IMR-90 (cell line): ENCODE results near the gene CSF2RB. TPM values are rescaled to one million over a fixed set of nuclear protein-coding genes. Genes with fewer than 3 reads are reported as not detected.

Experiments used
- ATAC-seq: fragments of 200-7000 bp; cut with Tn5 transposase; 2 replicates; pipeline ENCODE4 v1.9.1; 2020; ENCODE audit warnings: low read depth, mild to moderate bottlenecking, moderate library complexity
- BruUV-seq: library from RNA; stranded (reverse); fragments of 400-500 nt; replicated peaks from 2 replicates; lab custom pipeline; 2021; lab: Mats Ljungman, UMichigan
- CTCF ChIA-PET: fragments of 300-600 bp; formaldehyde crosslinking; extraction: SDS; loops from one replicate; lab custom pipeline; 2021; ENCODE audit warnings: antibody characterized with exemption; lab: Yijun Ruan, JAX
- POLR2A ChIA-PET: fragments of 300-600 bp; sonication (Branson Sonifier 250); formaldehyde crosslinking; loops from one replicate; lab custom pipeline; 2022; ENCODE audit warnings: antibody characterized with exemption; ENCODE audit not compliant: unreplicated experiment; lab: Charles Lee
- DNase-seq: peaks from one replicate; pipeline ENCODE4 v3.0.0; 2013
- H2AFZ ChIP-seq: replicated peaks from 2 replicates; pipeline ENCODE3; 2013; ENCODE audit warnings: low read length, mild to moderate bottlenecking; ENCODE audit not compliant: poor library complexity
- H2AK5ac ChIP-seq: 2 replicates; pipeline ENCODE4 v1.6.1; 2013; ENCODE audit warnings: low read depth, low read length, inconsistent platforms
- H2AK9ac ChIP-seq: replicated peaks from 2 replicates; pipeline ENCODE3; 2013; ENCODE audit warnings: mild to moderate bottlenecking, low read depth, low read length, moderate library complexity; ENCODE audit not compliant: poor library complexity
- H2BK120ac ChIP-seq: 2 replicates; pipeline ENCODE4 v1.6.1; 2013; ENCODE audit warnings: low read depth, low read length, inconsistent platforms
- H2BK15ac ChIP-seq: 3 replicates; pipeline ENCODE4 v1.6.1; 2013; ENCODE audit warnings: low read depth, low read length, inconsistent platforms
- H2BK20ac ChIP-seq: 2 replicates; pipeline ENCODE4 v1.6.1; 2013; ENCODE audit warnings: low read depth, mild to moderate bottlenecking, inconsistent platforms, low read length, moderate library complexity
- H2BK5ac ChIP-seq: 2 replicates; pipeline ENCODE4 v1.6.1; 2013; ENCODE audit warnings: mild to moderate bottlenecking, low read depth, low read length, inconsistent platforms; ENCODE audit not compliant: poor library complexity, severe bottlenecking
- H3K14ac ChIP-seq: replicated peaks from 2 replicates; pipeline ENCODE4 v1.6.1; 2013; ENCODE audit warnings: low read depth, low read length, inconsistent platforms
- H3K18ac ChIP-seq: 2 replicates; pipeline ENCODE4 v1.6.1; 2013; ENCODE audit warnings: low read depth, low read length, control low read depth
- H3K23ac ChIP-seq: 2 replicates; pipeline ENCODE4 v1.6.1; 2013; ENCODE audit warnings: low read depth, low read length, inconsistent platforms
- H3K27ac ChIP-seq: 2 replicates; pipeline ENCODE4 v1.5.1; 2013; ENCODE audit warnings: mild to moderate bottlenecking, control low read depth, low read length; ENCODE audit not compliant: insufficient read depth
- H3K27me3 ChIP-seq: 2 replicates; pipeline ENCODE4 v1.6.1; 2013; ENCODE audit warnings: low read length; ENCODE audit not compliant: control insufficient read depth, insufficient read depth
- H3K36me3 ChIP-seq: 2 replicates; pipeline ENCODE4 v1.6.1; 2013; ENCODE audit warnings: low read length, mixed read lengths; ENCODE audit not compliant: control insufficient read depth, insufficient read depth
- H3K4ac ChIP-seq: 2 replicates; pipeline ENCODE4 v1.6.1; 2013; ENCODE audit warnings: low read depth, low read length, inconsistent platforms
- H3K4me1 ChIP-seq: 2 replicates; pipeline ENCODE4 v1.6.1; 2013; ENCODE audit warnings: low read length, mixed read lengths; ENCODE audit not compliant: control insufficient read depth, insufficient read depth
- H3K4me2 ChIP-seq: 2 replicates; pipeline ENCODE4 v1.6.1; 2013; ENCODE audit warnings: low read depth, mild to moderate bottlenecking, control low read depth, low read length, moderate library complexity
- H3K4me3 ChIP-seq: 2 replicates; pipeline ENCODE4 v1.5.1; 2013; ENCODE audit warnings: low read depth, mild to moderate bottlenecking, control low read depth, low read length, moderate library complexity; ENCODE audit not compliant: insufficient read depth
- H3K56ac ChIP-seq: 2 replicates; pipeline ENCODE4 v1.6.1; 2013; ENCODE audit warnings: low read length, inconsistent platforms; ENCODE audit not compliant: insufficient read depth; ENCODE audit errors: extremely low read depth
- H3K79me1 ChIP-seq, 2 experiments: 2 replicates each; pipeline ENCODE4 v1.6.1; 2013; ENCODE audit warnings: low read length in 2 of 2, inconsistent platforms in 1 of 2, low read depth in 1 of 2
- H3K9ac ChIP-seq: 2 replicates; pipeline ENCODE4 v1.6.1; 2013; ENCODE audit warnings: low read depth, low read length, control low read depth
- H3K9me1 ChIP-seq: 2 replicates; pipeline ENCODE4 v1.6.1; 2013; ENCODE audit warnings: low read length, inconsistent platforms; ENCODE audit not compliant: insufficient read depth
- H3K9me3 ChIP-seq: 2 replicates; pipeline ENCODE4 v1.6.1; 2013; ENCODE audit warnings: low read length; ENCODE audit not compliant: control insufficient read depth, insufficient read depth
- H4K20me1 ChIP-seq: 2 replicates; pipeline ENCODE4 v1.6.1; 2013; ENCODE audit warnings: low read length, inconsistent platforms; ENCODE audit not compliant: insufficient read depth
- H4K5ac ChIP-seq: 2 replicates; pipeline ENCODE4 v1.6.1; 2013; ENCODE audit warnings: mild to moderate bottlenecking, low read depth, low read length, control low read depth
- H4K8ac ChIP-seq, 2 experiments: 2 replicates each; pipeline ENCODE4 v1.6.1; 2013; ENCODE audit warnings: low read depth in 2 of 2, low read length in 2 of 2, control low read depth in 1 of 2, inconsistent platforms in 1 of 2
- H4K91ac ChIP-seq: 2 replicates; pipeline ENCODE4 v1.6.1; 2013; ENCODE audit warnings: low read depth, low read length, inconsistent platforms; ENCODE audit not compliant: insufficient read depth
- BHLHE40 ChIP-seq: fragments of 150-350 bp; IDR thresholded peaks from 2 replicates; pipeline ENCODE4 v1.6.1; 2016; ENCODE audit warnings: mild to moderate bottlenecking, low read depth, low read length
- CEBPB ChIP-seq: IDR thresholded peaks from 2 replicates; pipeline ENCODE4 v1.6.1; 2012; ENCODE audit warnings: low read depth, low read length, improper control_type of control experiment
- CHD1 ChIP-seq: IDR thresholded peaks from 2 replicates; pipeline ENCODE4 v1.6.1; 2012; ENCODE audit warnings: low read depth, low read length, improper control_type of control experiment
- CTCF ChIP-seq: conservative IDR thresholded peaks from 2 replicates; pipeline ENCODE4 v1.5.1; 2012; ENCODE audit warnings: mild to moderate bottlenecking, low read depth, low read length, improper control_type of control experiment
- FOS ChIP-seq: fragments of 150-350 bp; IDR thresholded peaks from 2 replicates; pipeline ENCODE4 v1.6.1; 2016; ENCODE audit warnings: low read depth, low read length
- MAFK ChIP-seq: IDR thresholded peaks from 2 replicates; pipeline ENCODE4 v1.6.1; 2012; ENCODE audit warnings: low read depth, low read length, improper control_type of control experiment
- MAZ ChIP-seq: IDR thresholded peaks from 2 replicates; pipeline ENCODE4 v1.6.1; 2012; ENCODE audit warnings: low read depth, mild to moderate bottlenecking, low read length, improper control_type of control experiment, moderate library complexity, borderline replicate concordance
- MXI1 ChIP-seq: IDR thresholded peaks from 2 replicates; pipeline ENCODE4 v1.6.1; 2012; ENCODE audit warnings: low read depth, mild to moderate bottlenecking, low read length, moderate library complexity, borderline replicate concordance
- NFE2L2 ChIP-seq: fragments of 150-350 bp; IDR thresholded peaks from 2 replicates; pipeline ENCODE4 v1.6.1; 2016; ENCODE audit warnings: low read depth, mild to moderate bottlenecking, low read length
- RCOR1 ChIP-seq: IDR thresholded peaks from 2 replicates; pipeline ENCODE4 v1.6.1; 2012; ENCODE audit warnings: mild to moderate bottlenecking, low read length, improper control_type of control experiment; ENCODE audit not compliant: insufficient replicate concordance
- RFX5 ChIP-seq: IDR thresholded peaks from 2 replicates; pipeline ENCODE4 v1.8.0; 2012; ENCODE audit warnings: low read depth, mild to moderate bottlenecking, low read length, moderate library complexity
- SMC3 ChIP-seq: fragments of 150-350 bp; IDR thresholded peaks from 2 replicates; pipeline ENCODE4 v1.6.1; 2016; ENCODE audit warnings: low read depth, mild to moderate bottlenecking, antibody characterized with exemption, low read length, moderate library complexity
- WGBS, 2 experiments: methylation state at CpG; one replicate each; pipeline versions ENCODE4 v1.1.5 to v1.1.7; 2013; ENCODE audit warnings: missing lambda C conversion rate in 2 of 2; ENCODE audit not compliant: insufficient read length in 1 of 2; ENCODE audit errors: extremely low coverage in 2 of 2; 5-methylcytosine and 5-hydroxymethylcytosine counted together
- dilution Hi-C: fragments of 300-500 bp; cut with HindIII; formaldehyde crosslinking; loops from one replicate; pipeline ENCODE4 v1.14.3; 2018; ENCODE audit warnings: low sequenced_read_pairs; ENCODE audit not compliant: unreplicated experiment
- in situ Hi-C: fragments of 300-500 bp; cut with MboI; formaldehyde crosslinking; loops from 3 replicates; pipeline ENCODE4 v1.14.3; 2019; ENCODE audit warnings: low sequenced_read_pairs, inconsistent platforms, mixed read lengths
- intact Hi-C: fragments of 100-400 bp; cut with micrococcal nuclease; formaldehyde crosslinking; loops from 2 replicates; pipeline ENCODE4 v1.10.0; 2022
- polyA plus RNA-seq, 3 experiments: library from polyadenylated mRNA; depleted of rRNA; stranded (reverse); fragments of >200 nt; gene quantifications; 2 replicates each; pipeline ENCODE4 v1.2.3, GENCODE V29; 2012; ENCODE audit warnings: low replicate concordance in 1 of 3
- total RNA-seq: library from RNA; depleted of rRNA; stranded (reverse); fragments of >200 nt; gene quantifications from 2 replicates; pipeline ENCODE4 v1.2.3, GENCODE V29; 2012

Gene CSF2RB
- total and polyA plus RNA-seq, 2 of the 4 experiments (the other 2 are of a cell fraction), result not detected

DNA sequence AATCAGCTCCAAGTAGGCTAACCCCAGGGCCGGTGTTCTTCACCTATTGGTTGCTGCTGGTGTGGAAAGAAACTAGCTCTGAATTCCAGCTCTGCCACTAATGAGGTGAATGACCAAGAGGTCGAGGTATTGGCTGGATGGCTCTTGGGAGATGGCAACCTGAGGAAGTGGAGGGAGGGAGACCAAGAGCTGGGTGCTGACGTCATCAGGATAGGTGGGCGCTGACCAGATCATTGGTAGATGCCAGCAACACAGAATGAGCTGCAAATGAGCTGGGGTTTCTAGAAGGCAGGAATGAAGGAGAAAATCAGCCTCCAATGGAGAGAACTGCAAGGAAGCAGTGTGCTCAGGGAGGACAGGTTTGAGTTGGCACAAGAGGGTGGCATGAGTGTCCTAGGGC, 14.7 kb upstream of the CSF2RB start:
- CTCF ChIA-PET, result no interaction called here
- H3K4me2 ChIP-seq, result no peak overlapping the region
- peaks cover 27% of the 10 kb centered on the region for H3K27me3 ChIP-seq
- no peak overlapping the region for H2BK20ac ChIP-seq
- no peak overlapping the region for H3K56ac ChIP-seq
- no peak overlapping the region for H3K18ac ChIP-seq
- H3K9ac ChIP-seq, result no peak overlapping the region
- no peak overlapping the region for H2AK9ac ChIP-seq
- no peak overlapping the region for H2AK5ac ChIP-seq
- 0 out of 2 replicates have a peak, but pooled peaks cover 2% of the 10 kb centered on the region for H3K9me3 ChIP-seq
- no peaks in the 10 kb centered on the region for H3K79me1 ChIP-seq
- no peaks in the 10 kb centered on the region for H3K4me1 ChIP-seq
- no peak overlapping the region for H2BK120ac ChIP-seq
- no peaks in the 10 kb centered on the region for H3K9me1 ChIP-seq
- ATAC-seq, result no peak
- H4K5ac ChIP-seq, result no peak overlapping the region
- no peaks in the 10 kb centered on the region for H4K20me1 ChIP-seq
- no peak overlapping the region for H3K4me3 ChIP-seq
- in situ Hi-C loops (no loop called here), dilution Hi-C loops (no loop called here), intact Hi-C loops (no loop called here)
- WGBS, 2 experiments, result 0% methylated on average over 1 of the region's 4 CpGs; no CpG with 5 or more reads in 1 of the 2 experiments
- no peak for TF ChIP-seq SMC3
- TF ChIP-seq FOS, result no peak
- no peak for TF ChIP-seq MAZ
- TF ChIP-seq RFX5, result no peak
- no peak for TF ChIP-seq MXI1
- TF ChIP-seq BHLHE40, result no peak
- no peak for TF ChIP-seq CEBPB
- no peak for TF ChIP-seq NFE2L2
- TF ChIP-seq RCOR1, result no peak
- no peak for TF ChIP-seq CHD1
- no peak for TF ChIP-seq CTCF
- TF ChIP-seq MAFK, result no peak
- no peak overlapping the region for H2BK15ac ChIP-seq
- no peak overlapping the region for H2BK5ac ChIP-seq
- no TSS peak for BruUV-seq
- POLR2A ChIA-PET, result no interaction called here
- H4K8ac ChIP-seq, result no peak overlapping the region
- H3K14ac ChIP-seq, result no peak overlapping the region
- no peak overlapping the region for H3K4ac ChIP-seq
- no peak overlapping the region for H2AFZ ChIP-seq
- no peaks in the 10 kb centered on the region for H3K36me3 ChIP-seq
- no peak overlapping the region for H4K91ac ChIP-seq
- no peak overlapping the region for H3K23ac ChIP-seq
- no peak for DNase-seq
- H3K27ac ChIP-seq, result no peak overlapping the region
